HepG2 (cell line): ENCODE measurements around the gene RTKN2. TPM values are rescaled to one million over a fixed set of nuclear protein-coding genes. Genes with fewer than 3 reads are reported as not detected.
A peak's percentile ranks its signal among the peaks of the same experiment; 100 is the strongest.

ENCODE experiments used
- ATAC-seq: fragments of 200-7000 bp; cut with Tn5 transposase; 3 replicates; pipeline ENCODE4 v1.9.1; 2020; ENCODE audit warnings: mild to moderate bottlenecking, moderate library complexity
- BruUV-seq: library from RNA; stranded (reverse); fragments of 400-500 nt; replicated peaks from 2 replicates; lab custom pipeline; 2021; lab: Mats Ljungman, UMichigan
- CTCF ChIA-PET: fragments of 300-600 bp; formaldehyde crosslinking; extraction: SDS; loops from one replicate; lab custom pipeline; 2021; ENCODE audit warnings: low total read pairs, inconsistent platforms, low intra/inter-chr PET ratio; lab: Yijun Ruan, JAX
- POLR2A ChIA-PET: fragments of 350-600 bp; sonication (Branson Sonifier 250); formaldehyde crosslinking; loops from one replicate; lab custom pipeline; 2020; ENCODE audit warnings: antibody characterized with exemption, inconsistent platforms; lab: Yijun Ruan, JAX
- DNase-seq: peaks from one replicate; pipeline ENCODE4 v3.0.0-alpha.2; 2015; ENCODE audit warnings: low spot score
- FAIRE-seq: peaks from 3 replicates; lab custom pipeline; 2011; peaks lifted over from hg19 to GRCh38; lab: Jason Lieb, UNC
- H2AFZ ChIP-seq: one replicate; pipeline ENCODE4 v1.6.1; 2011; ENCODE audit warnings: low read length, inconsistent platforms
- H3K27ac ChIP-seq: fragments of 300-600 bp; 3 replicates; pipeline ENCODE4 v1.8.0; 2011; ENCODE audit warnings: mixed run types, mild to moderate bottlenecking, mixed read lengths, low read length, inconsistent platforms; ENCODE audit not compliant: insufficient read depth; ENCODE audit errors: extremely low read length
- H3K27me3 ChIP-seq, 2 experiments: fragments of 200-600 bp in 1 of 2; 2 replicates in 1 of 2; 3 replicates in 1 of 2; pipeline versions ENCODE4 v1.6.0 to v1.8.0; 2011; ENCODE audit warnings: low read length in 2 of 2, mild to moderate bottlenecking in 2 of 2, moderate library complexity in 2 of 2, inconsistent platforms in 1 of 2; ENCODE audit not compliant: insufficient read depth in 2 of 2, control insufficient read depth in 1 of 2
- H3K36me3 ChIP-seq, 2 experiments: fragments of 200-600 bp in 1 of 2; replicated peaks in 1 of 2; 2 replicates in 1 of 2; 3 replicates in 1 of 2; pipeline versions ENCODE4 v1.5.1 to v1.8.0; 2011; ENCODE audit warnings: low read length in 2 of 2, inconsistent platforms in 1 of 2; ENCODE audit not compliant: insufficient read depth in 2 of 2, control insufficient read depth in 1 of 2
- H3K4me1 ChIP-seq: 2 replicates; pipeline ENCODE4 v1.5.1; 2012; ENCODE audit warnings: low read length, inconsistent platforms; ENCODE audit not compliant: insufficient read depth
- H3K4me2 ChIP-seq: 2 replicates; pipeline ENCODE4 v1.6.0; 2011; ENCODE audit warnings: low read depth, low read length, inconsistent platforms
- H3K4me3 ChIP-seq, 3 experiments: fragments of 200-600 bp in 1 of 3; sonication (generic), shearing (Covaris generic) in 1 of 3; replicated peaks in 1 of 3; 2 replicates each; pipeline ENCODE4 v1.5.1; 2011 to 2016; ENCODE audit warnings: low read length in 3 of 3, inconsistent platforms in 2 of 3, low read depth in 2 of 3, mild to moderate bottlenecking in 2 of 3, control low read depth in 1 of 3, mixed read lengths in 1 of 3; ENCODE audit not compliant: insufficient read depth in 1 of 3
- H3K79me2 ChIP-seq: one replicate; pipeline ENCODE4 v1.6.1; 2011; ENCODE audit warnings: low read length, inconsistent platforms; ENCODE audit not compliant: insufficient read depth
- H3K9ac ChIP-seq: 2 replicates; pipeline ENCODE4 v1.6.0; 2011; ENCODE audit warnings: mild to moderate bottlenecking, low read depth, low read length, inconsistent platforms; ENCODE audit not compliant: insufficient read depth
- H3K9me3 ChIP-seq: 2 replicates; pipeline ENCODE4 v1.5.1; 2012; ENCODE audit warnings: mild to moderate bottlenecking, low read length
- H4K20me1 ChIP-seq: 2 replicates; pipeline ENCODE4 v1.6.0; 2011; ENCODE audit warnings: inconsistent platforms, mild to moderate bottlenecking, low read length, moderate library complexity; ENCODE audit not compliant: insufficient read depth
- DNMT1 ChIP-seq: sonication (generic); formaldehyde crosslinking; IDR thresholded peaks from 2 replicates; pipeline ENCODE4 v1.5.1; 2020; ENCODE audit warnings: mild to moderate bottlenecking, missing genetic modification reagents
- JARID2 ChIP-seq: sonication (generic); formaldehyde crosslinking; IDR thresholded peaks from 2 replicates; pipeline ENCODE4 v1.8.1; 2023; ENCODE audit warnings: missing genetic modification reagents, inconsistent platforms; ENCODE audit not compliant: insufficient replicate concordance
- MYNN ChIP-seq: sonication (generic); formaldehyde crosslinking; IDR thresholded peaks from 2 replicates; pipeline ENCODE4 v1.4.0; 2020; ENCODE audit warnings: mild to moderate bottlenecking, low read depth, missing genetic modification reagents
- NFATC3 ChIP-seq: sonication (generic); formaldehyde crosslinking; IDR thresholded peaks from 2 replicates; pipeline ENCODE4 v1.5.1; 2020; ENCODE audit warnings: mild to moderate bottlenecking, missing genetic modification reagents
- SIN3A ChIP-seq: IDR thresholded peaks from 2 replicates; pipeline ENCODE4 v1.6.1; 2011; ENCODE audit warnings: low read depth, mild to moderate bottlenecking, control low read depth, low read length, borderline replicate concordance
- TBX3 ChIP-seq: fragments of 450-650 bp; IDR thresholded peaks from 2 replicates; pipeline ENCODE4 v1.6.1; 2017; ENCODE audit warnings: antibody characterized with exemption, mild to moderate bottlenecking, inconsistent platforms, borderline replicate concordance
- TCF12 ChIP-seq, 2 experiments: fragments of 450-650 bp in 1 of 2; sonication (generic) in 1 of 2; formaldehyde crosslinking in 1 of 2; IDR thresholded peaks; 2 replicates each; pipeline versions ENCODE4 v1.6.1 to v1.8.0; 2017 to 2022; ENCODE audit warnings: antibody characterized with exemption in 1 of 2, mild to moderate bottlenecking in 1 of 2, missing genetic modification reagents in 1 of 2, moderate library complexity in 1 of 2
- ZBTB21 ChIP-seq: sonication (generic); formaldehyde crosslinking; IDR thresholded peaks from 2 replicates; pipeline ENCODE4 v1.4.0; 2020; ENCODE audit warnings: missing genetic modification reagents
- ZMYM3 ChIP-seq: sonication (generic); formaldehyde crosslinking; IDR thresholded peaks from 2 replicates; pipeline ENCODE4 v1.5.1; 2020; ENCODE audit warnings: mild to moderate bottlenecking, missing genetic modification reagents
- ZNF331 ChIP-seq: sonication (generic); formaldehyde crosslinking; IDR thresholded peaks from 2 replicates; pipeline ENCODE4 v1.4.0; 2020; ENCODE audit warnings: missing genetic modification reagents
- ZNF335 ChIP-seq: sonication (generic); formaldehyde crosslinking; IDR thresholded peaks from 2 replicates; pipeline ENCODE4 v1.4.0; 2020; ENCODE audit warnings: missing genetic modification reagents
- ZNF484 ChIP-seq: sonication (generic); formaldehyde crosslinking; IDR thresholded peaks from 2 replicates; pipeline ENCODE4 v1.5.1; 2020; ENCODE audit warnings: mild to moderate bottlenecking, low read depth, missing genetic modification reagents, borderline replicate concordance
- ZNF7 ChIP-seq: IDR thresholded peaks from 2 replicates; pipeline ENCODE4 v1.6.1; 2016; ENCODE audit warnings: missing biosample characterization, missing genetic modification reagents
- WGBS: methylation state at CpG from one replicate; pipeline ENCODE4 v1.1.6; 2017; ENCODE audit warnings: low lambda C conversion rate; 5-methylcytosine and 5-hydroxymethylcytosine counted together
- in situ Hi-C: cut with HindIII; loops from 2 replicates; pipeline ENCODE4 v1.10.0; 2017; ENCODE audit warnings: low pct_unique_long_range_greater_than_20kb; ENCODE audit not compliant: extremely low pct_ligation_motif_present
- intact Hi-C: fragments of 100-400 bp; cut with micrococcal nuclease; formaldehyde crosslinking; loops from one replicate; pipeline ENCODE4 v1.10.0; 2022; ENCODE audit not compliant: unreplicated experiment
- polyA plus RNA-seq, 8 experiments: library from polyadenylated mRNA; depleted of rRNA in 3 of 8; stranded (reverse) in 7 of 8; unstranded in 1 of 8; fragments of >200 nt; fragmentation: Illumina TruSeq in 4 of 8; extraction: Trizol in 4 of 8; gene quantifications; 2 replicates each; pipeline versions ENCODE4 v1.2.1 to v1.2.3, GENCODE V29; 2011 to 2016; ENCODE audit warnings: low read depth in 4 of 8, missing spikeins in 1 of 8, mixed read lengths in 1 of 8; ENCODE audit not compliant: insufficient read depth in 1 of 8
- total RNA-seq, 5 experiments: library from RNA; depleted of rRNA; stranded (reverse); fragments of >200 nt; fragmentation: Illumina TruSeq; extraction: Trizol; gene quantifications; 2 replicates each; pipeline ENCODE4 v1.2.3, GENCODE V29; 2016; ENCODE audit warnings: low read depth in 1 of 5
- TF ChIP-seq, protein P1 (sequence below): sonication (generic); formaldehyde crosslinking; IDR thresholded peaks from 2 replicates; pipeline ENCODE4 v1.4.0; 2020; ENCODE audit warnings: missing genetic modification reagents, borderline replicate concordance
- TF ChIP-seq, protein P2 (sequence below): sonication (generic); formaldehyde crosslinking; IDR thresholded peaks from 2 replicates; pipeline ENCODE4 v1.5.0; 2020; ENCODE audit warnings: missing genetic modification reagents
- TF ChIP-seq, protein P3 (sequence below): sonication (generic); formaldehyde crosslinking; IDR thresholded peaks from 2 replicates; pipeline ENCODE4 v1.5.0; 2020; ENCODE audit warnings: missing genetic modification reagents
- TF ChIP-seq, protein P4 (sequence below): sonication (generic); formaldehyde crosslinking; IDR thresholded peaks from 2 replicates; pipeline ENCODE4 v1.5.0; 2020; ENCODE audit warnings: mild to moderate bottlenecking, missing genetic modification reagents, moderate library complexity

RTKN2 gene
- total and polyA plus RNA-seq, 2 of the 13 experiments (the other 11 are each of a cell fraction or from before 2014, with no cell fraction given) = 2.2 to 7.0 TPM

DNA sequence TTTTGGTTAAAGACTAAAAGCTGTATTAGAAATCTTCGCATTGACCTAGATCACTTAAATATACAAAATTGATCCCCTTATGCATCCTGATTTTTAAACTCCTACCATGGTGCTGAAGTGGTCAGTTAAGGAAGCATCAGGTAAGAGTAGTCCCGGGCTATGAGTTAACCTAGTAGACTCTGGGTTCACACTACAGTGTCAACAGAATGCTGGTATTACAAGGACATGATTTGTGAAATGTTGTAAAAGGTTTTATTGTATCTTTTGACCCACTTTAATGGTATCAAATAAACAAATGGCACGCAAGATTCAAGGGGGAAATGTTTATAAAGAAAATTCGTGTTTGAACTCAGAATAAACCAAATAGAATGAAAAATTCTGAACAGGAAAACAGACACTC is 36.8 kb downstream of the RTKN2 start (continued):
- TF ChIP-seq, protein P1, sequence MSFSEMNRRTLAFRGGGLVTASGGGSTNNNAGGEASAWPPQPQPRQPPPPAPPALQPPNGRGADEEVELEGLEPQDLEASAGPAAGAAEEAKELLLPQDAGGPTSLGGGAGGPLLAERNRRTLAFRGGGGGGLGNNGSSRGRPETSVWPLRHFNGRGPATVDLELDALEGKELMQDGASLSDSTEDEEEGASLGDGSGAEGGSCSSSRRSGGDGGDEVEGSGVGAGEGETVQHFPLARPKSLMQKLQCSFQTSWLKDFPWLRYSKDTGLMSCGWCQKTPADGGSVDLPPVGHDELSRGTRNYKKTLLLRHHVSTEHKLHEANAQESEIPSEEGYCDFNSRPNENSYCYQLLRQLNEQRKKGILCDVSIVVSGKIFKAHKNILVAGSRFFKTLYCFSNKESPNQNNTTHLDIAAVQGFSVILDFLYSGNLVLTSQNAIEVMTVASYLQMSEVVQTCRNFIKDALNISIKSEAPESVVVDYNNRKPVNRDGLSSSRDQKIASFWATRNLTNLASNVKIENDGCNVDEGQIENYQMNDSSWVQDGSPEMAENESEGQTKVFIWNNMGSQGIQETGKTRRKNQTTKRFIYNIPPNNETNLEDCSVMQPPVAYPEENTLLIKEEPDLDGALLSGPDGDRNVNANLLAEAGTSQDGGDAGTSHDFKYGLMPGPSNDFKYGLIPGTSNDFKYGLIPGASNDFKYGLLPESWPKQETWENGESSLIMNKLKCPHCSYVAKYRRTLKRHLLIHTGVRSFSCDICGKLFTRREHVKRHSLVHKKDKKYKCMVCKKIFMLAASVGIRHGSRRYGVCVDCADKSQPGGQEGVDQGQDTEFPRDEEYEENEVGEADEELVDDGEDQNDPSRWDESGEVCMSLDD (CRISPR knock-in tag) = no peak
- TF ChIP-seq ZNF331 (CRISPR knock-in tag) (no peak), JARID2 (no peak), ZNF7 (CRISPR knock-in tag) (no peak), MYNN (CRISPR knock-in tag) (no peak)
- TF ChIP-seq, all 625 proteins: peak for 0

DNA sequence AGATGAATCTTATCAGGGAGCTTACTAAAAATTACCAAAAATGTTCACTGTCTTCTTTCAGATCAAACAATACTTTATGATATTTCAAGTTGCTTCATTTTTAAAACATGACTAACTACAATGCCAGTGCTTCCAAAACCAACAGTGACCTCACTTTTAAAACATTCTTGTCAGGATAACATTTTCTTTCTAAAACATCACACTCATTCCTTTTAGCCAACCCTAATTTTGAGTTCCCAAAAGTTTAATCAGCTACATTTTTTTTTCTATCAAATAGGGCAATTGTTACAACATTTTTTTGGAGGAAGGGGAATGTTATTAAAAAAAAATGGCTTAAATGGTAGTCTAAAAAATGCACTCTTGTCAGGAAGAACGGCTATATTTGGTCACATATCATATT is 37.3 kb downstream of the RTKN2 start:
- intact Hi-C loops = no loop called here
- Histone ChIP-seq H2AFZ (no peak overlapping the region), H4K20me1 (no peaks in the 10 kb centered on the region), H3K9me3 (no peaks in the 10 kb centered on the region), H3K4me2 (no peak overlapping the region), H3K9ac (no peak overlapping the region), H3K79me2 (no peaks in the 10 kb centered on the region), H3K27me3 (no peaks in the 10 kb centered on the region), H3K36me3 (0 out of 5 replicates have a peak, but pooled peaks cover 0 to 4% of the 10 kb centered on the region in 2 experiments), H3K4me3 (no peak overlapping the region), H3K27ac (no peak overlapping the region), H3K4me1 (no peaks in the 10 kb centered on the region)
- ATAC-seq (no peak), FAIRE-seq (no peak), DNase-seq (peak; percentile 6)
- no TSS peak for BruUV-seq
- WGBS = 100% methylated on average over 1 of the region's 1 CpG
- CTCF ChIA-PET = no interaction called here
- POLR2A ChIA-PET = no interaction called here
- in situ Hi-C loops = no loop called here
- TF ChIP-seq ZNF484 (CRISPR knock-in tag) = no peak
- no peak for TF ChIP-seq TBX3
- TF ChIP-seq ZBTB21 (CRISPR knock-in tag) = no peak
- TF ChIP-seq SIN3A = no peak
- TF ChIP-seq, protein P2, sequence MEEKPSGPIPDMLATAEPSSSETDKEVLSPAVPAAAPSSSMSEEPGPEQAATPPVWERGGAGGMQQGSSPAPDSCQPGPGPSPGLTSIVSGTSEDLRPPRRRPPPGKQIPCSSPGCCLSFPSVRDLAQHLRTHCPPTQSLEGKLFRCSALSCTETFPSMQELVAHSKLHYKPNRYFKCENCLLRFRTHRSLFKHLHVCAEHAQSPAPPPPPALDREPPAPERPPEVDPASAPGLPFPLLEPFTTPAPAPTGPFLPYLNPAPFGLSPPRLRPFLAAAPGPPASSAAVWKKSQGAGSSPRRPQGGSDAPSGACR = no peak
- no peak for TF ChIP-seq DNMT1 (CRISPR knock-in tag)
- TF ChIP-seq TCF12 (IDR thresholded peaks at IDR 0.05) = no peak
- TF ChIP-seq TCF12 (CRISPR knock-in tag; IDR thresholded peaks at IDR 0.05) = no peak
- TF ChIP-seq ZNF335 (CRISPR knock-in tag) = no peak
- TF ChIP-seq ZMYM3 (CRISPR knock-in tag) = no peak
- TF ChIP-seq, protein P3, sequence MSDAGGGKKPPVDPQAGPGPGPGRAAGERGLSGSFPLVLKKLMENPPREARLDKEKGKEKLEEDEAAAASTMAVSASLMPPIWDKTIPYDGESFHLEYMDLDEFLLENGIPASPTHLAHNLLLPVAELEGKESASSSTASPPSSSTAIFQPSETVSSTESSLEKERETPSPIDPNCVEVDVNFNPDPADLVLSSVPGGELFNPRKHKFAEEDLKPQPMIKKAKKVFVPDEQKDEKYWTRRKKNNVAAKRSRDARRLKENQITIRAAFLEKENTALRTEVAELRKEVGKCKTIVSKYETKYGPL (CRISPR knock-in tag) = no peak
- TF ChIP-seq, protein P4, sequence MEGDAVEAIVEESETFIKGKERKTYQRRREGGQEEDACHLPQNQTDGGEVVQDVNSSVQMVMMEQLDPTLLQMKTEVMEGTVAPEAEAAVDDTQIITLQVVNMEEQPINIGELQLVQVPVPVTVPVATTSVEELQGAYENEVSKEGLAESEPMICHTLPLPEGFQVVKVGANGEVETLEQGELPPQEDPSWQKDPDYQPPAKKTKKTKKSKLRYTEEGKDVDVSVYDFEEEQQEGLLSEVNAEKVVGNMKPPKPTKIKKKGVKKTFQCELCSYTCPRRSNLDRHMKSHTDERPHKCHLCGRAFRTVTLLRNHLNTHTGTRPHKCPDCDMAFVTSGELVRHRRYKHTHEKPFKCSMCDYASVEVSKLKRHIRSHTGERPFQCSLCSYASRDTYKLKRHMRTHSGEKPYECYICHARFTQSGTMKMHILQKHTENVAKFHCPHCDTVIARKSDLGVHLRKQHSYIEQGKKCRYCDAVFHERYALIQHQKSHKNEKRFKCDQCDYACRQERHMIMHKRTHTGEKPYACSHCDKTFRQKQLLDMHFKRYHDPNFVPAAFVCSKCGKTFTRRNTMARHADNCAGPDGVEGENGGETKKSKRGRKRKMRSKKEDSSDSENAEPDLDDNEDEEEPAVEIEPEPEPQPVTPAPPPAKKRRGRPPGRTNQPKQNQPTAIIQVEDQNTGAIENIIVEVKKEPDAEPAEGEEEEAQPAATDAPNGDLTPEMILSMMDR (CRISPR knock-in tag) = no peak
- no peak for TF ChIP-seq NFATC3 (CRISPR knock-in tag)
